Caki2 (cell line): Measurements from ENCODE around the gene TMC6. TPM values are rescaled to one million over a fixed set of nuclear protein-coding genes. Genes with fewer than 3 reads are reported as not detected.
"Not testable (repeated sequence)": the region's sequence is repeated elsewhere in the genome, so short reads cannot be mapped to it uniquely, and the experiment has no call there.

Source experiments
- DNase-seq: peaks from one replicate; pipeline ENCODE4 v3.0.0-alpha.2; 2015; ENCODE audit warnings: low read depth
- in situ Hi-C: cut with HindIII; loops from 2 replicates; pipeline ENCODE4 v1.10.0; 2016; ENCODE audit warnings: low sequenced_read_pairs, low pct_unique_long_range_greater_than_20kb, mixed read lengths
- total RNA-seq: library from RNA; depleted of rRNA; stranded (reverse); fragments of >200 nt; shearing (Covaris generic); gene quantifications from 2 replicates; pipeline ENCODE4 v1.2.3, GENCODE V29; 2014; ENCODE audit warnings: low replicate concordance; rRNA removed

TMC6 gene
- total RNA-seq = 21.2 and 31.4 TPM in 2 replicates

DNA sequence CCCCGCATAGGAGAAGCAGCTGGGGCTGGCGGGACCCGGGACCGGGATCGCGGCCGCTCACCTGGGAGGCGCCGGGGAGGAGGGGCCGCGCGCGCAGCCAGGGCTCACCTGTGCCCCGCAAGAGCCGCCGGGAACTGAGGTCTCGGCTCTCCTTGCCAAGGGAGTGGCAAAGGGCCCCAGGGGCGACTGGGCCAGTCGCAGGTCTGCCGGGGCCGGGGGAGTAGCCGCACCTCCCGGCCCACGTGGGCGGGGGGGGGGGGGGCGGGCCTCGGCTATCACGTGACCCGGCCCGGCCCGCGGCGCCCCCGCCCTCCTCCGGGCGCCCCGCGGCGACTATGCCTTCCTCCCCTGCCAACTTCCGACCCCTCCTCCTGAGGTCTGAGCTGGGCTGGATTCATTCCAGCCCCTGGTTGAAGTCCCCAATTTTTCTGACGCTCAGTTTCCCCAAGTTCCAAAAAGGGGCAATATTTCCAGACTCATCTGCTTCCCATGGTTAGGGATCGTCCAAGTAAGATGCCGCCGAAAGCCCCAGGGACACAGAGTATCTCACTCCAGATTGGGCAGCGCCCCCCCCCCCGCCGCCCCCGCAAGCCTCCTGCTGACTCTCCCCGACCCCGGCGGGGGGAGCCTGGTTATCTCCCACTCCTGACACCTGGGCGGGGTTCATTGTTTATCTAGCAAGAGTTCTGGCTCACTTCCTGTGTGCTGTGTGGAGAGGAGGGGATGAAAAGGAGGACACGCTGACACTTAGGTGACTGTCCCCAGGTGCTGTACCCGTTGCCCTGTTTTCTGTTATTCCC, at the start of gene TMC6:
TSS of gene TMC6 (minus strand) at position 205 of the 800 bp plus-strand sequence. CDS start 1,923 bp downstream, outside the sequence.
- DNase-seq = peak; percentile 58
- in situ Hi-C loops = no loop called here

- DNase-seq = no peak
- in situ Hi-C loops = no loop called here
Observed at GRCh38 chr17:78176548-78177025, 48.0 kb upstream of the TMC6 start.

GRCh38 chr17:78175643-78175981, 47.1 kb upstream of the TMC6 start:
- no peak for DNase-seq
- in situ Hi-C loops = no loop called here

GRCh38 chr17:78174870-78175642, 46.5 kb upstream of the TMC6 start:
- DNase-seq = no peak
- in situ Hi-C loops = no loop called here

GRCh38 chr17:78174346-78174869, 45.9 kb upstream of the TMC6 start:
- DNase-seq = no peak
- in situ Hi-C loops = no loop called here

- DNase-seq = no peak
- in situ Hi-C loops = no loop called here
Observed at GRCh38 chr17:78173097-78173715, 44.7 kb upstream of the TMC6 start.

GRCh38 chr17:78172249-78173051, 43.9 kb upstream of the TMC6 start:
- peak; percentile 41 for DNase-seq
- in situ Hi-C loops = no loop called here

- DNase-seq, in situ Hi-C loops: not testable (repeated sequence)
Observed at GRCh38 chr17:78171591-78172248, 43.2 kb upstream of the TMC6 start.

- DNase-seq = no peak
- in situ Hi-C loops = no loop called here
Observed at GRCh38 chr17:78170692-78171590, 42.4 kb upstream of the TMC6 start.

- in situ Hi-C loops = no loop called here
- peak; percentile 75 for DNase-seq
Observed at GRCh38 chr17:78168903-78169793, 40.6 kb upstream of the TMC6 start.

GRCh38 chr17:78168242-78168902, 39.8 kb upstream of the TMC6 start, which contains the start of gene SYNGR2:
Gene SYNGR2 (plus strand): TSS chr17:78168581. CDS start chr17:78168617, 36 bp downstream.
- in situ Hi-C loops = no loop called here
- DNase-seq = peak; percentile 78

DNA sequence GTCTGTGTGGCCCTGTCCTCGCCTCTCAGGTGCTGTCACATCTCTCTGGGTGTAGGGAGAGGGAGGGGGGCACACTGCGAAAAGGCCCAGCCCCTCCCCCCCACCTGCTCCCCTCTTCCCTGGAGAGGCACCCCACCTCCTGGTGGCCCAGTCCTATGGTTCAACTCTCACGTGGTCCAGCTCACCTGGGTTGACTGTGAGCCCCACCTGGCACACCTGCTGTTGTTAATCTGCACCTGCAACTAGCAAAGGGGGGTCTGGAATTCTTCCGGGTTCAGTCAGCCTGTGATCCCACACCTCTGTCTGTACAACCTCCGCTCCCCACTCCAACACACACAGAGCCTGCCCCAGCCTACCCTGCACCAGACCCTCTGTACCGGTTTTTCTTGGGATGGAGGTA, 37.9 kb upstream of the TMC6 start:
- in situ Hi-C loops = no loop called here

GRCh38 chr17:78164748-78165607, 36.4 kb upstream of the TMC6 start:
- DNase-seq = no peak
- in situ Hi-C loops = no loop called here

More for the DNA sequence above, 37.9 kb upstream of the TMC6 start:
- no peak for DNase-seq
